NT2/D1 (cell line): ENCODE data around the gene MLPH.

Source experiments
- SUZ12 ChIP-seq: IDR thresholded peaks from 2 replicates; pipeline ENCODE4 v1.6.1; 2011; ENCODE audit not compliant: insufficient read length, insufficient read depth; ENCODE audit errors: extremely low read depth
- YY1 ChIP-seq: IDR thresholded peaks from 2 replicates; pipeline ENCODE4 v1.6.1; 2011; ENCODE audit not compliant: insufficient read length, insufficient read depth
- ZNF274 ChIP-seq: IDR thresholded peaks from 2 replicates; pipeline ENCODE4 v1.6.1; 2011; ENCODE audit warnings: mild to moderate bottlenecking, low read depth, low read length

GRCh38 chr2:237511885-237512405 is 24.9 kb downstream of the MLPH start:
- TF ChIP-seq ZNF274: no peak
- TF ChIP-seq YY1: no peak
- TF ChIP-seq SUZ12: no peak
